Fibroblast of villous mesenchyme (primary cell): ENCODE data around the gene DCUN1D4. TPM values are rescaled to one million over a fixed set of nuclear protein-coding genes. Genes with fewer than 3 reads are reported as not detected.

Experiments used
- DNase-seq: peaks from one replicate; pipeline ENCODE4 v3.0.0-alpha.2; 2010; ENCODE audit warnings: low read depth
- H3K4me3 ChIP-seq: 2 replicates; pipeline ENCODE4 v1.5.1; 2011; ENCODE audit warnings: low read depth, mild to moderate bottlenecking, low read length
- total RNA-seq: library from RNA; depleted of rRNA; stranded (reverse); fragments of >200 nt; gene quantifications from 2 replicates; pipeline ENCODE4 v1.2.3, GENCODE V29; 2012
- TF ChIP-seq, protein P1 (sequence below): IDR thresholded peaks from 2 replicates; pipeline ENCODE4 v1.5.1; 2012; ENCODE audit warnings: low read depth, mild to moderate bottlenecking, low read length; ENCODE audit not compliant: insufficient read depth

The DCUN1D4 gene
- total RNA-seq, 1 donor, result 58.3 TPM

- no peak overlapping the region for H3K4me3 ChIP-seq
- TF ChIP-seq, protein P1, sequence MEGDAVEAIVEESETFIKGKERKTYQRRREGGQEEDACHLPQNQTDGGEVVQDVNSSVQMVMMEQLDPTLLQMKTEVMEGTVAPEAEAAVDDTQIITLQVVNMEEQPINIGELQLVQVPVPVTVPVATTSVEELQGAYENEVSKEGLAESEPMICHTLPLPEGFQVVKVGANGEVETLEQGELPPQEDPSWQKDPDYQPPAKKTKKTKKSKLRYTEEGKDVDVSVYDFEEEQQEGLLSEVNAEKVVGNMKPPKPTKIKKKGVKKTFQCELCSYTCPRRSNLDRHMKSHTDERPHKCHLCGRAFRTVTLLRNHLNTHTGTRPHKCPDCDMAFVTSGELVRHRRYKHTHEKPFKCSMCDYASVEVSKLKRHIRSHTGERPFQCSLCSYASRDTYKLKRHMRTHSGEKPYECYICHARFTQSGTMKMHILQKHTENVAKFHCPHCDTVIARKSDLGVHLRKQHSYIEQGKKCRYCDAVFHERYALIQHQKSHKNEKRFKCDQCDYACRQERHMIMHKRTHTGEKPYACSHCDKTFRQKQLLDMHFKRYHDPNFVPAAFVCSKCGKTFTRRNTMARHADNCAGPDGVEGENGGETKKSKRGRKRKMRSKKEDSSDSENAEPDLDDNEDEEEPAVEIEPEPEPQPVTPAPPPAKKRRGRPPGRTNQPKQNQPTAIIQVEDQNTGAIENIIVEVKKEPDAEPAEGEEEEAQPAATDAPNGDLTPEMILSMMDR, result no peak
- no peak for DNase-seq
Measured at GRCh38 chr4:51901363-51901762, 58.4 kb downstream of the DCUN1D4 start.

- no peak overlapping the region for H3K4me3 ChIP-seq
- TF ChIP-seq, protein P1, result no peak
- DNase-seq, result peak; percentile 16
Measured at GRCh38 chr4:51906167-51906958, 63.4 kb downstream of the DCUN1D4 start.

DNA sequence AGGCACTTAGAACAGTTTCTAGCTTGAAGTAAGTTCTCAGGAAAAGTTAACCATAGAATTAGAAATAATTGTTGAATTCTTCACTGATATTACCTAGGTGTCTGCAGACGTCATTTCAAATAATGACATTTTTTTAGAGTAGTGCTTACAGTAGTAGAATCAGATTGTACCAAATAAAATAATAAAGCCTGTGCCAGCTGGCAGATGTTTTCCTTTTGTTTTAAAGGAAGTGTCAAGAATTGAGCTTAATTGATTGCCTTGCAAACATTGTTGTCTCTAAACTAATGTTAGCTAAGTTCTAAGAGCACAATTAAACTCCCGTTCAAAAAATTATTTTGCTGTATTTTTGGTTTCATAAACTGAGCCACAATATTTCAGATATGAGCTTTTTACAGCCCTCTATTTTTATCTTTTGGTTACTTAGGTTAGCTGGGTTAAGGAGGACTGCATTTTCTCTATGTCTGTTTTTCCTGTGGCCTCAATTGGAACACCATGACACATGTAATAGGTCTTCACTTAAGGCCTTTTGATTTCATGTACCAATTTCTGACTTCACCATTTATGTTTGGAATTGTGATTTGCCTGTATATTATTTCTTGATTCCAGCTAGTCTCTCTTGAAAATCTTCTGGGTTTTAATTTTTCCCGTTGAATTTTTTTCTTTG, 64.2 kb downstream of the DCUN1D4 start:
- TF ChIP-seq, protein P1, result no peak
- no peak overlapping the region for H3K4me3 ChIP-seq
- DNase-seq, result no peak

- no peak for DNase-seq
- TF ChIP-seq, protein P1, result no peak
- no peak overlapping the region for H3K4me3 ChIP-seq
Measured at GRCh38 chr4:51909236-51909703, 66.3 kb downstream of the DCUN1D4 start.

- DNase-seq, result no peak
- TF ChIP-seq, protein P1, result no peak
- no peak overlapping the region for H3K4me3 ChIP-seq
Measured at GRCh38 chr4:51918251-51918650, 75.3 kb downstream of the DCUN1D4 start.

- DNase-seq, result no peak
- no peak overlapping the region for H3K4me3 ChIP-seq
- TF ChIP-seq, protein P1, result no peak
Measured at GRCh38 chr4:51923343-51923742, 80.4 kb downstream of the DCUN1D4 start.

GRCh38 chr4:51925307-51925706, 82.4 kb downstream of the DCUN1D4 start:
- DNase-seq, result no peak
- TF ChIP-seq, protein P1, result no peak
- H3K4me3 ChIP-seq, result no peak overlapping the region
